GM21515 (cell line): ENCODE results near the gene OR8K3.

Source experiments
- ATAC-seq: cut with Tn5 transposase; IDR thresholded peaks from one replicate; pipeline ENCODE4 v1.9.1; 2021; ENCODE audit not compliant: unreplicated experiment

OR8K3 gene

DNA sequence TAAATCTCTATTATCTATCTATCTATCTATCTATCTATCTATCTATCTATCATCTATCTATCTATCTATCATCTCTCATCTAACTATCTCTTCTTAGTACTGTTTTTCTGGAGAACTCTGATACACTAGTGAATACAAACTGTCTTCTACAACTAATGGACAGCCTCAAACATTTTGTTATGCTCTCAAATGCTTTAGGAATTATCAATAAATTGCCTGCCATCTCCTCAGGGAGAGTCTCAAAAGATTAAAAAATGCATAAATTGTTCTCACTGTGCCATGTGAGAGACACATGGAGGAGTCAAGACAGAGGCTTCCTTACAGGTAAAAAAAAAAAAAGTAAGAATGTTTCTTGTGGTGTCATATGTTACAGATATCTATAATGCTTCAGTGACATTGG is at the start of gene OR8K3:
Gene OR8K3, plus strand, starts transcription at position 301 of the 400 bp plus-strand sequence. CDS start 3,163 bp downstream, outside the sequence.
- ATAC-seq: no peak

DNA sequence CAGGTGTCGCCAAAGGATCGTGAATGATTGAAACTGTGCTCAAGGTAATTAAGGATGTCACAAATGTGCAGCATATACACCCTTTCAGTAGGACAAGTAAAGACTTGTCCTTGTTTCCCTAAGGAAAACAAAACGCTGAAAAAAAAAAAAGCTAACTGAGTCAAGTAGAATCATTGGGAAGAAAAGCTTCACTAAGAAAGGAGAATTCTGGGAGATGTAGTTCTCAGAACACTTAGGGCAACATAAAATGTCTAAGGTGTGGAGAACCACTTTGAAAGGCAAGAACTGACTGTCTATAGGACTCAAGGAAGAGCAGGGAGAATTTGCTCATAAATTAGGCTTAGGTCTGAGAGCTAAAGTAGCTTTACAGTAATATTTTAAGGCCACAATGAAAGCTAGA is 43.9 kb upstream of the OR8K3 start:
- ATAC-seq: no peak

DNA sequence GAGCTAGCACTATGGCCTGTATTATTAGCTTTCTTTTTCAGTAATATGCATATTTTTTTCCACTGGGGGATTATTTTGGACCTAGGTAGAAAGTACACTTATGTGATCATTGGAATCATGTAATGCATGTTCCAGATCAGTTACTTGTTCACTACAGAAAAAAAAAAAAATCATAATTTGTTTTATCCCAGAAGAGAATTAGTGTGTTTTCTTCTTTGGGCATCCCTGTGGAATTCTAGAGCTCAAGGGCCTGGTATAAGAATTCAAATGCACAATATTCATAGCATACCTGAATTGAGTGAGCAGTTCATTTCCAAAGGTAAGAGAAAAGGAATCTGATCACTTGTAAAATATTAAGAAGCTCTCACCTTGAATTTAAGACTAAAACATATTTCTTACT is 41.1 kb upstream of the OR8K3 start, which contains the start of gene OR5T1:
Gene OR5T1, plus strand, starts transcription at position 301 of the 400 bp plus-strand sequence. CDS start 1,485 bp downstream, outside the sequence.
- ATAC-seq: no peak

DNA sequence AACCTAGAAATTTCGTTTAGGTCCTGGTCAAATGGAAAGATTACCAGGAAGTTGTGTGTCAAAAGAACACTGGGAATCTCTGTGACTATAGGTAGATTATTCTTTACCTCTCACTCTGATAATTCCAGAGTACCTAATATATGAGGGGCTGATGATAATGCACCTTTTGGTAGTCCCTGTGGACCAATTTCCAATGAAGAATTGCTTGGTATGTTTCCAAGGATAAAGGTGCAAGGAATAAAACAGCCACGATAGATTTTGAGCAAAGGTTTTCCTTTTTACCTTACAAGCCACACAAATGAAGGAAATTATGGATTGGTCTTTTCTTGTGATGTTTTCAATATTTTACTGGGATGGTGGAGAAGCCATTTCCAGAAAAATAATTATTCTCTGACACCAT is 22.8 kb upstream of the OR8K3 start, which contains the start of gene OR8H1:
Gene OR8H1, minus strand, starts transcription at position 101 of the 400 bp plus-strand sequence. CDS start 1,192 bp downstream, outside the sequence.
- ATAC-seq: no peak

DNA sequence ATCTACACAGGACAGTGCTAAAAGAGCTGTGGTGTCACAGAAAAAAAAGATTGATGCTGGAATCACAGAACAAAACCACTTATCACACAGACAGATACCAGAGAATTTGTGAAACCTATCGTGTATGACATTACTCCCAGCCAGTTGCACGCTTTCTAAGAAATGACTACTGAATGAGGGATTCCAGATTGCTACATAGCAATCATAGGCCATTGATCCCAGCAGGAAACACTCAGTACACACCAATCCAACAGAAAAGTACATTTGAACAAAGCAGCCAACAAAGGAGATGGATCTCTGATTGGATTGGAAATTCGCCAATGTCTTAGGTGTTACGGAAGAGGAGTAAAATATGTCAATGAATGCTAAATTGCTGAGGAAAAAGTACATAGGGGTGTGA is 18.0 kb upstream of the OR8K3 start:
- no peak for ATAC-seq

DNA sequence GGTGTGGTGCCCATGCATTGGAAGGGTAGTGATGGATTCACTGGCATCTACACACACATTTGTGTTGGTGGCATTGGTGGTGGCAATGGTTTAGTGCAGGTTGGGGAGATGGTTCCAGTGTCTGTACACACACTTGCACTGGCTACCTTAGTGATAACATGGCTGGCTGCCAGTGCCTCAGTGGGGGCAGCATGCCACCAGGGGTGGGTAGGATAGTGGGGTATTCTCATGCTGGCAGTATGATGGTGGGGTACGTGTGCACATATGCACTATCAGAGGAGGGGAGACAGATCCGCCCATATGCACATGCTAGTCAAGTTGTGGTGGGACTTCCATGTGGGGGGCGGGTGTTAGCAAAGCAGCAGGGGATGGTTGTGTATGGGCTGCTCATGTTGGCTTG is 7.1 kb upstream of the OR8K3 start:
- ATAC-seq: no peak

DNA sequence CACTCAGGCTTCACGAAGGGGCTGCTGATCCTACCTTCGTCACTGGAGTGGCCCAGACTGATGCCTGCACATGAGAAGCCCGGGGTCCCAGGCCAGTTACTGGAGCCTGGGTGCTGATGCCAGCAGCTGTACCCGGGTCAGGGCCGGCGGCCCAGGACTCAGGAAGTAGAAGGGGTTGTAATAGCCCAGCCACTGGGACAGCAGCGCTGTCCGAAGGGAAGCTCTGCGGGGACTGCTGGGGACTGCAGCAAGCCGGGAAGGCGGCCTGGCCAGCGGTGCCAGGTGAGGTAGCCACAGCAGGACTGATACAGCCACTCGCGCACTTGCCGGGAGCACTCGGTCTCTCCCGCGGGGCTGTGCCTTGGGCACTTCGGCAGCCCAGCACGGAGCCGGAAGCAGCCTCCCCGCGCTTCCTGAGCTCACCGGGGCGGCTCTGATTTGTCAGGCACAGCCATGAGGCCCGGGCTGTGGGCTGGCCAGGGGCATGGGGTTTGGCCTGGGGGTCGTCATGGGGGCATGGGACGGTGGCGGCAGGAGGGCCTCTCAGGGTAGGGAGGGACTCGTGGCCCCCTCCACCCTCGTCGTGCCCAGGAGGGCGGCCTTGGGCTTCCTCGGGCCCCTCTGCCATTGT is 17.0 kb downstream of the OR8K3 start:
- ATAC-seq: no peak

DNA sequence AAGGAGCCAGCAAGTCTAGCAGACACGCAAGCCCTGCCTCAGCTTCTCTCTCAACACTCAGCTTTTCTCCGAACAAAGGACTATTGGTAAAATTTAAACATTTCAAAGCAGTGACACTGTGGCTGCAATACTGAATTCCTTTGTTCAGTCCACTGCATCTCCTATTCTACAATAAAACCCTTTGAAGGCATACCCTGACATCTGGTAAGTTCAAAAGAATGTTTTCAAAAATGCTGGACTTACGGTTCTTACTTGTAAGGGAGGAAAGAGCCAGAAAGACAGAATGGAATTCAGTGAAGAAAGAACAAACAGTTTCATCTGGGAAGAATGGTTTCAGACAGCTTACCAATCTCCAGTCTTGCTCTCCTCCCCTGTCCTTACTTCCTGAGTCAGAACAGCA is 18.2 kb downstream of the OR8K3 start:
- no peak for ATAC-seq

DNA sequence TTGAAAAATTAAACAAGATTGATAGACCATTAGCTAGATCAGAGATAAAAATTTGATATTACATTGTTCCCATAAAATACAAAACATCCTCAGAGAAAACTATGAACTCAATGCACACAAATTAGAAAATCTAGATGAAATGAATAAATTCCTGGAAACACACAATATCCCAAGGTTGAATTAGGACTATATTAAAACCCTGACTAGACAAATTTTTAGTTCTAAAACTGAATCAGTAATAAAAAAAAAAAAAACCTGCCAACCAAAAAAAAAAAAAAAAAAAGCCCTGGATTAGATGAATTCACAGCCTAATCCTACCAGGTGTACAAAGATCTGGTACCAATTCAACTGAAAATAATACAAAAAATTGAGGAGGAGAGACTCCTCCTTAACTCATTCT is 25.3 kb downstream of the OR8K3 start:
- no peak for ATAC-seq

DNA sequence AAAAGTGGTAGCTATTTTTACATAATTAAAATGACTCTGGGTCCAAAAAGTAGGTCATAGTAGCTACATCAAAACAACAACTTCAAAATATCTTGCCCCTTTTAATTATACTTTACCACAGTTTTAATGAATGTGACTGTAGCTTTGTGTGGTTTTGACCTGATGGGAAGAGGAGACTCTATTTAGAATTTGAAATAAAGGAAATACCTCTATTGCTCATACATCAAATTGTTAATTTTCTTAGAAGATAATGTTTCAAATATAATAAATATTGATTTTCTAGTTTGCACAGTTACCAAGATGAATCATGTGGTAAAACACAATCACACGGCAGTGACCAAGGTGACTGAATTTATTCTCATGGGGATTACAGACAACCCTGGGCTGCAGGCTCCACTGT is 30.8 kb downstream of the OR8K3 start, which contains the start of gene OR8K1:
Gene OR8K1, plus strand, starts transcription at position 301 of the 400 bp plus-strand sequence. Its CDS starts 0 bp downstream, at position 301.
- ATAC-seq: no peak

DNA sequence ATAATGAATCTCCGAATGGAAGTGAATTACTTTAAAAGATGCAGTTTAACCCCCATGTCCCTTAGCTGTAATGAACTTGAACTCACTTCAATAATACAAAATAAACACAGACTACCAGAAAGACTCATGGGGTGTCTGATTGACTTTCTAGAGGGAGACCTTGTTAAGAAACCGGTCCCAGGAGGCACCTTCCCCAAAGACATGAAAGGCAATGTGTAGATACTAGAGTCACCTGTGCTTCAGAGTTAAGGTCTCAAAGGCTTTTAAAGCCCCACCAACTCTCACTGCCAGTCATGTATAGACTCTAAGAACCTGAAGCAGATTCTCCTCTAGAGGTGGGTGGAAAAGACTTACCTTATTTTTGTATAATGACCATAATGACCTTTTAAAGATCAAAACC is 39.0 kb downstream of the OR8K3 start, which contains the start of gene OR8J1:
Gene OR8J1, plus strand, starts transcription at position 301 of the 400 bp plus-strand sequence. CDS start 5,956 bp downstream, outside the sequence.
- ATAC-seq: no peak
